Loucy (cell line): ENCODE measurements around the gene CNP.
"Not testable (repeated sequence)": the region's sequence is repeated elsewhere in the genome, so short reads cannot be mapped to it uniquely, and the experiment has no call there.

Experiments used
- CTCF ChIP-seq: fragments of 200-600 bp; sonication (generic); conservative IDR thresholded peaks from 2 replicates; pipeline ENCODE4 v1.5.1; 2014; ENCODE audit warnings: mild to moderate bottlenecking, antibody characterized with exemption, low read length
- EZH2phosphoT487 ChIP-seq: fragments of 200-600 bp; IDR thresholded peaks from 2 replicates; pipeline ENCODE4 v1.6.1; 2018; ENCODE audit warnings: antibody characterized with exemption, mild to moderate bottlenecking, moderate library complexity, borderline replicate concordance

GRCh38 chr17:42013740-42014139, 47.1 kb downstream of the CNP start:
- not testable (repeated sequence) for TF ChIP-seq EZH2phosphoT487, CTCF
